Fibroblast of pulmonary artery (primary cell): ENCODE data around the gene STARD3.

Experiments used
- DNase-seq: peaks from one replicate; pipeline ENCODE4 v3.0.0-alpha.2; 2010; ENCODE audit warnings: low read depth
- H3K4me3 ChIP-seq: replicated peaks from 2 replicates; pipeline ENCODE4 v1.5.1; 2011; ENCODE audit warnings: low read depth, mild to moderate bottlenecking, control low read depth, low read length, moderate library complexity
- CTCF ChIP-seq: IDR thresholded peaks from 2 replicates; pipeline ENCODE4 v1.5.1; 2011; ENCODE audit warnings: mild to moderate bottlenecking, control low read depth, low read length, inconsistent platforms; ENCODE audit errors: missing control alignments

The STARD3 gene

DNA sequence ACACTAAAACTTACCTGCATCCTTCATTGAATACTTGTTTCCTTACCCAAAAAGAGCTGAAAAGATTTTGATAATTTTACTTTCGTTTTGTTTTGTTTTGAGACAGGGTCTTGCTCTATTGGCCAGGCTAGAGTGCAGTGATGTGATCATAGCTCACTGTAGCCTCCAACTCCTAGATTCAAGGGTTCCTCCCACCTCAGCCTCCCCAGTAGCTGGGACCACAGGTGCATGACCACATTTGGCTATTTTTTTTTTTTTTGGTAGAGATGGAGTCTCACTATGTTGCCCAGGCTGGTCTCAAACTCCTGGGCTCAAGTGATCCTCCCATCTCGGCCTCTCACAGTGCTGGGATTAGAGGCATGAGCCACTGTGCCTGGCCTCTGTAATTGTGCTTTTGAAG, 18.2 kb downstream of the STARD3 start:
- H3K4me3 ChIP-seq: no peak overlapping the region
- DNase-seq: no peak
- no peak for TF ChIP-seq CTCF

GRCh38 chr17:39658346-39658745, 21.4 kb downstream of the STARD3 start:
- TF ChIP-seq CTCF: no peak
- H3K4me3 ChIP-seq: no peak overlapping the region
- DNase-seq: no peak

GRCh38 chr17:39658760-39659159, 21.8 kb downstream of the STARD3 start:
- H3K4me3 ChIP-seq: no peak overlapping the region
- no peak for TF ChIP-seq CTCF
- DNase-seq: no peak

DNA sequence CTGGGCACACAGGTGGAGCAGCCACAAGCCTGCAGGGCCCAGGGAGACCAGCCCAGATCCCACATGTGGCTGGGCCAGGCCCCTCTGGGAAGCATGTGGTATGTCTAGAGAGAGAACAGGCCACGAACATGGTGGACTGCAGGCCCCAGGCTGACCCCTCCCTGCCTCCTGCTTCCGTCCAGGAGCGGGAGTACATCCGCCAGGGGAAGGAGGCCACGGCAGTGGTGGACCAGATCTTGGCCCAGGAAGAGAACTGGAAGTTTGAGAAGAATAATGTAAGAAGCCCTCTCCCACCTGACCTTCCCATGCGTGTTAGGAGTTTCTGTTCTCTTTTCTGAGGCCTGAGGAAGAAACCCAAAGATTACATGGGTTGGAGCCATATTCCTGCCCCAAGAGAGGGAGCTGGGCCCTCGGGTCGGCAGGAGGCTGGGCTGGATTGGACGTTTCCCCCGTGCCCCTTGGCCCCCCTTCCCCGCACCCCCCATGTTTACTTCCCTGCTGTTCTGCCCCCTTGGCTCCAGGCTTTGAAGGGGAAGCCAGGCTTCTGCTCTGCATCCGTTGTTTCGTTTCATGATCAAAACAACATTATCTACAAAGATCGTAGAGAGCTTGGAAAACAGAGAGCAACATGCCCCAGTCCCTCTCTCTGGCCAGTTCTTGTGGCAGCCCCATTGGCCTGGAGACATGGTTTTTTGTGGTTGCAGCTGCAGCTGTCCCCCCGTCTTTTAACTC, 22.5 kb downstream of the STARD3 start:
- TF ChIP-seq CTCF: no peak
- H3K4me3 ChIP-seq: no peak overlapping the region
- no peak for DNase-seq

DNA sequence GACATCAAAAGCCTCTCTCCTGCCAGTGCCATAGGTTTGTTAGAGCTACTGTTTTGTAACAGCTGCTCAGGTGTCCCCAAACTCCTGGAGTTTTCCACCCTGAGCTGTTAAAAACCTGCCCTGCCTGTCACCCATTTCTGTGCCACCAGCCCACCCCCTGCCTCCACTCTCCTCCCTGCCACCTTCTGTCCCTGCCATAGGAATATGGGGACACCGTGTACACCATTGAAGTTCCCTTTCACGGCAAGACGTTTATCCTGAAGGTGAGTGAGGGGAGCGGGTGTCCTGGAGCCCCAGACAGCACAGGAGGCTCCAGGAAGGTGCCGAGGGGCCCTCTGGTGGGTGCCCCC, 23.0 kb downstream of the STARD3 start:
- DNase-seq: no peak
- TF ChIP-seq CTCF: no peak
- no peak overlapping the region for H3K4me3 ChIP-seq

DNA sequence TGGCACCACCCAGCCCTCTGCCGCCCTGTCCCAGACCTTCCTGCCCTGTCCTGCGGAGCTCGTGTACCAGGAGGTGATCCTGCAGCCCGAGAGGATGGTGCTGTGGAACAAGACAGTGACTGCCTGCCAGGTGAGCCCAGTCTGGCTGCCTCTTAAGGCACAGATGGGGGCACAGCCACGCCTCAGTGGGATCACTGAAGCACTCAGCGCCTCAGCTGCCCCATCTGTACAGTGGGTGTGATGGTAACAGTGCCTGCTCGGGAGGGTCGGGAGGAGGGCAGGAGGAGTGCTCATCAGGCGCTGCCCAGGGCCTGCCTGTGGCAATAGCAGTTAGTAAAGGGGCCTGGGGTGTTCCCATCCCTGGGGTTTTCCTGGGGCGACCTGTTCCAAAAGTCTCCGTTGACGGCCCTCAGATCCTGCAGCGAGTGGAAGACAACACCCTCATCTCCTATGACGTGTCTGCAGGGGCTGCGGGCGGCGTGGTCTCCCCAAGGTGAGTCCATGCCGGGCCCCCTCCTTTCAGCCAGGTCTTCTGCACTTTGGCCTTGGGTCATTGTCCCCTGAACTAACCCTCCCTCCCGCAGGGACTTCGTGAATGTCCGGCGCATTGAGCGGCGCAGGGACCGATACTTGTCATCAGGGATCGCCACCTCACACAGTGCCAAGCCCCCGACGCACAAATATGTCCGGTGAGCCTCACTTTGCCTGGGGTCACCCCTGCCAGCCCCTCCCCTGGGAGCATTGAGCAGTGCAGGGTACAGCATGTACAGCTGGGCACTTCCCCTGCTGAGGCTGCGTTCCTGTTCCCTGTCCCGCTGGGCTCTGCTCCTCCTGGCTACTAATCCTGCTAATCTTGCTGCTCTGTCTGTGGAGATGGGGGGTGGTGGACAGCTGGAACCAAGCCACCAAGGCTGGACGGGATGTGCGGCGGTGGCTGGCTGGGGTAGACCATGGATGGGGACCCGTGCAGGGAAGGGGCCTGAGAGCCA, 23.7 kb downstream of the STARD3 start:
- H3K4me3 ChIP-seq: no peak overlapping the region
- TF ChIP-seq CTCF: no peak
- no peak for DNase-seq
